Endothelial cell of umbilical vein (primary cell): ENCODE results near the gene CDKL2. TPM values are rescaled to one million over a fixed set of nuclear protein-coding genes. Genes with fewer than 3 reads are reported as not detected.

Source experiments
- BruUV-seq: library from RNA; stranded (reverse); fragments of 400-500 nt; replicated peaks from 2 replicates; lab custom pipeline; 2021; lab: Mats Ljungman, UMichigan
- CTCF ChIA-PET: fragments of 300-600, 350-600 bp; sonication (Branson Sonifier 250); formaldehyde crosslinking; loops from one replicate; lab custom pipeline; 2021; ENCODE audit warnings: antibody characterized with exemption, inconsistent platforms; lab: Charles Lee
- POLR2A ChIA-PET: fragments of 300-600, 350-600 bp; sonication (Branson Sonifier 250); formaldehyde crosslinking; loops from one replicate; lab custom pipeline; 2021; ENCODE audit warnings: antibody characterized with exemption, inconsistent platforms; lab: Charles Lee
- DNase-seq: peaks from one replicate; pipeline ENCODE4 v3.0.0-alpha.2; 2011; ENCODE audit warnings: low read depth, low spot score
- FAIRE-seq: peaks from 2 replicates; lab custom pipeline; 2011; peaks lifted over from hg19 to GRCh38; lab: Jason Lieb, UNC
- H2AFZ ChIP-seq: 2 replicates; pipeline ENCODE4 v1.6.0; 2012; ENCODE audit warnings: low read depth, low read length, control low read depth, inconsistent platforms
- H3K27ac ChIP-seq: 2 replicates; pipeline ENCODE4 v1.5.1; 2011; ENCODE audit warnings: low read depth, mild to moderate bottlenecking, control low read depth, low read length, moderate library complexity; ENCODE audit not compliant: insufficient read depth
- H3K27me3 ChIP-seq, 2 experiments: 2 replicates each; pipeline versions ENCODE4 v1.6.0 to v1.6.1; 2011; ENCODE audit warnings: low read length in 2 of 2, mixed read lengths in 1 of 2; ENCODE audit not compliant: control insufficient read depth in 2 of 2, insufficient read depth in 2 of 2
- H3K36me3 ChIP-seq, 2 experiments: 2 replicates in 1 of 2; 3 replicates in 1 of 2; pipeline ENCODE4 v1.5.1; 2011; ENCODE audit warnings: low read length in 2 of 2, mild to moderate bottlenecking in 1 of 2, moderate library complexity in 1 of 2; ENCODE audit not compliant: control insufficient read depth in 2 of 2, insufficient read depth in 2 of 2; ENCODE audit errors: extremely low read depth in 1 of 2
- H3K4me1 ChIP-seq: 3 replicates; pipeline ENCODE4 v1.5.1; 2011; ENCODE audit warnings: mild to moderate bottlenecking, low read length; ENCODE audit not compliant: control insufficient read depth, insufficient read depth; ENCODE audit errors: extremely low read depth
- H3K4me2 ChIP-seq: 2 replicates; pipeline ENCODE4 v1.6.1; 2011; ENCODE audit warnings: low read length, control low read depth, mixed read lengths; ENCODE audit not compliant: insufficient read depth
- H3K4me3 ChIP-seq, 3 experiments: fragments of 200-600 bp in 1 of 3; sonication (generic), shearing (Covaris generic) in 1 of 3; replicated peaks in 1 of 3; 2 replicates each; pipeline ENCODE4 v1.5.1; 2011 to 2016; ENCODE audit warnings: control low read depth in 3 of 3, low read length in 3 of 3, mild to moderate bottlenecking in 2 of 3, inconsistent platforms in 1 of 3, low read depth in 1 of 3, moderate library complexity in 1 of 3; ENCODE audit not compliant: insufficient read depth in 1 of 3
- H3K79me2 ChIP-seq: 2 replicates; pipeline ENCODE4 v1.6.0; 2012; ENCODE audit warnings: low read length, inconsistent platforms; ENCODE audit not compliant: control insufficient read depth, insufficient read depth
- H3K9ac ChIP-seq: replicated peaks from 2 replicates; pipeline ENCODE3; 2011; ENCODE audit warnings: low read length, control low read depth; ENCODE audit not compliant: insufficient read depth; ENCODE audit errors: extremely low read depth
- H3K9me1 ChIP-seq: replicated peaks from 3 replicates; pipeline ENCODE4 v1.6.0; 2011; ENCODE audit warnings: mild to moderate bottlenecking, low read length; ENCODE audit not compliant: control insufficient read depth, insufficient read depth; ENCODE audit errors: extremely low read depth
- H3K9me3 ChIP-seq: replicated peaks from 2 replicates; pipeline ENCODE4 v1.5.1; 2012; ENCODE audit warnings: low read length, inconsistent platforms; ENCODE audit not compliant: control insufficient read depth, insufficient read depth
- H4K20me1 ChIP-seq: replicated peaks from 2 replicates; pipeline ENCODE3; 2011; ENCODE audit warnings: mild to moderate bottlenecking, low read length; ENCODE audit not compliant: control insufficient read depth, insufficient read depth; ENCODE audit errors: extremely low read depth
- EZH2 ChIP-seq: IDR thresholded peaks from 2 replicates; pipeline ENCODE4 v1.6.1; 2012; ENCODE audit warnings: borderline replicate concordance, low read depth, mild to moderate bottlenecking, moderate library complexity, low read length, inconsistent platforms; ENCODE audit not compliant: severe bottlenecking
- FOS ChIP-seq: IDR thresholded peaks from 2 replicates; pipeline ENCODE4 v1.6.1; 2011; ENCODE audit warnings: mild to moderate bottlenecking, low read length, moderate library complexity, borderline replicate concordance; ENCODE audit not compliant: insufficient read depth
- GATA2 ChIP-seq: IDR thresholded peaks from 2 replicates; pipeline ENCODE4 v1.7.0; 2011; ENCODE audit warnings: low read depth, mild to moderate bottlenecking, moderate library complexity, mixed read lengths, low read length; ENCODE audit not compliant: insufficient read length, insufficient read depth
- JUN ChIP-seq: IDR thresholded peaks from 2 replicates; pipeline ENCODE4 v1.6.1; 2011; ENCODE audit warnings: borderline replicate concordance, low read depth; ENCODE audit not compliant: insufficient read length, insufficient read depth
- MYC ChIP-seq: IDR thresholded peaks from one replicate; pipeline ENCODE4 v1.6.1; 2011; ENCODE audit warnings: mild to moderate bottlenecking, low read depth, low read length
- POLR2A ChIP-seq: IDR thresholded peaks from 2 replicates; pipeline ENCODE4 v1.6.1; 2012; ENCODE audit warnings: low read depth, mild to moderate bottlenecking, control low read depth, low read length
- POLR2AphosphoS5 ChIP-seq: IDR thresholded peaks from 2 replicates; pipeline ENCODE4 v1.6.1; 2012; ENCODE audit warnings: low read depth, mild to moderate bottlenecking, control low read depth, low read length, moderate library complexity; ENCODE audit not compliant: insufficient read depth
- dilution Hi-C: fragments of 300-500 bp; cut with MboI; formaldehyde crosslinking; loops from one replicate; pipeline ENCODE4 v1.15.0; 2019; ENCODE audit warnings: low sequenced_read_pairs; ENCODE audit not compliant: extremely low pct_ligation_motif_present
- intact Hi-C: fragments of 100-400 bp; cut with micrococcal nuclease; formaldehyde crosslinking; loops from one replicate; pipeline ENCODE4 v1.10.0; 2022
- polyA plus RNA-seq, 4 experiments: library from polyadenylated mRNA; depleted of rRNA in 3 of 4; stranded (reverse) in 3 of 4; unstranded in 1 of 4; fragments of >200 nt; gene quantifications; 2 replicates each; pipeline versions ENCODE4 v1.2.1 to v1.2.3, GENCODE V29; 2011 to 2012; ENCODE audit warnings: missing spikeins in 1 of 4
- total RNA-seq: library from RNA; stranded (reverse); gene quantifications from 2 replicates; pipeline ENCODE4 v1.2.3, GENCODE V29; 2021
- TF ChIP-seq, protein P1 (sequence below), 2 donors: IDR thresholded peaks; 1 replicate in 1 of 2; 2 replicates in 1 of 2; pipeline ENCODE4 v1.5.1; 2011; ENCODE audit warnings: low read length in 2 of 2, mild to moderate bottlenecking in 2 of 2, moderate library complexity in 2 of 2, control low read depth in 1 of 2, inconsistent platforms in 1 of 2, low read depth in 1 of 2; ENCODE audit not compliant: insufficient read depth in 1 of 2; ENCODE audit errors: extremely low read depth in 1 of 2
- TF ChIP-seq, protein P2 (sequence below): IDR thresholded peaks from 2 replicates; pipeline ENCODE4 v1.6.1; 2011; ENCODE audit not compliant: insufficient read depth, insufficient read length

The CDKL2 gene
- total and polyA plus RNA-seq, 2 donors (not counting 3 experiments of a cell fraction or from before 2014, with no cell fraction given), result 0.23 to 0.55 TPM

DNA sequence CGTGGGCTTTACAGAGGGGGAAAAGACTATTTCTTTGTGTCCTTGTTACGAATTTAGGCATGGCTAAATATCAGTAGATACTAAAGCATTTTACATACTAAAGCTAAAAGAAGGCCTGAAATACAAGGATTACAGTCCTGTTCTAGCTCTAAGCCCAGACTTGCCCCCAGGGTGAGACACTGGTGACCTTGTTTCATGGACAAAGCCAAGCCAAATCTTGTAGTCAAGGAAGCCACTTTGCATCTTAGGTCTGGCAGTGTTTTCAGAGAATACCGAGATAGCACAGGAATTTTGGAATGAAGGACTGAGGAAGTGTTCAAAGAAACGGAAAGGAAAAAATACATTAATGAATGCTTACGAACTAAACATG, 43.6 kb upstream of the CDKL2 start:
- FAIRE-seq, result no peak
- no peak for DNase-seq
- dilution Hi-C loops, result no loop called here
- Histone ChIP-seq H3K4me2 (peak overlapping the region; percentile 82), H3K4me1 (peaks cover 25% of the 10 kb centered on the region), H3K27me3 (no peaks in the 10 kb centered on the region), H3K9ac (peak overlapping the region; percentile 83), H3K27ac (peak overlapping the region; percentile 83), H2AFZ (peak overlapping the region; percentile 91), H3K9me3 (no peaks in the 10 kb centered on the region), H3K4me3 (peak overlapping the region in 2 of 3 experiments; percentile 30 to 75), H3K9me1 (no peaks in the 10 kb centered on the region), H3K79me2 (peaks cover 41% of the 10 kb centered on the region), H4K20me1 (peaks cover 6% of the 10 kb centered on the region), H3K36me3 (no peaks in the 10 kb centered on the region)
- intact Hi-C loops, result loop anchor here (1.0 to 5.0 kb wide), 5 partner anchors 29 to 173 kb away; partner anchors contain the start of genes RCHY1, THAP6 and USO1
- TSS peak; percentile 92 for BruUV-seq
- POLR2A ChIA-PET, result interaction anchor here (0.6 to 2.0 kb wide), 6 partner anchors 9 to 78 kb away, joined by 3 to 10 read pairs (median 5); partner anchors contain the start of gene USO1
- CTCF ChIA-PET, result interaction anchor here (0.6 to 7.1 kb wide), 5 partner anchors 9 to 50 kb away, joined by 3 to 65 read pairs (median 6); partner anchors contain the start of gene USO1
- TF ChIP-seq POLR2AphosphoS5 (no peak), MYC (no peak), FOS (no peak), EZH2 (no peak), POLR2A (no peak), GATA2 (no peak), JUN (no peak)
- TF ChIP-seq, protein P1, sequence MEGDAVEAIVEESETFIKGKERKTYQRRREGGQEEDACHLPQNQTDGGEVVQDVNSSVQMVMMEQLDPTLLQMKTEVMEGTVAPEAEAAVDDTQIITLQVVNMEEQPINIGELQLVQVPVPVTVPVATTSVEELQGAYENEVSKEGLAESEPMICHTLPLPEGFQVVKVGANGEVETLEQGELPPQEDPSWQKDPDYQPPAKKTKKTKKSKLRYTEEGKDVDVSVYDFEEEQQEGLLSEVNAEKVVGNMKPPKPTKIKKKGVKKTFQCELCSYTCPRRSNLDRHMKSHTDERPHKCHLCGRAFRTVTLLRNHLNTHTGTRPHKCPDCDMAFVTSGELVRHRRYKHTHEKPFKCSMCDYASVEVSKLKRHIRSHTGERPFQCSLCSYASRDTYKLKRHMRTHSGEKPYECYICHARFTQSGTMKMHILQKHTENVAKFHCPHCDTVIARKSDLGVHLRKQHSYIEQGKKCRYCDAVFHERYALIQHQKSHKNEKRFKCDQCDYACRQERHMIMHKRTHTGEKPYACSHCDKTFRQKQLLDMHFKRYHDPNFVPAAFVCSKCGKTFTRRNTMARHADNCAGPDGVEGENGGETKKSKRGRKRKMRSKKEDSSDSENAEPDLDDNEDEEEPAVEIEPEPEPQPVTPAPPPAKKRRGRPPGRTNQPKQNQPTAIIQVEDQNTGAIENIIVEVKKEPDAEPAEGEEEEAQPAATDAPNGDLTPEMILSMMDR (IDR thresholded peaks at IDR 0.05; ENCODE audit: extremely low read depth in 1 of 2, insufficient read depth in 1 of 2, low read depth in 1 of 2, low read length in 2 of 2), result no peak
- TF ChIP-seq, protein P2, sequence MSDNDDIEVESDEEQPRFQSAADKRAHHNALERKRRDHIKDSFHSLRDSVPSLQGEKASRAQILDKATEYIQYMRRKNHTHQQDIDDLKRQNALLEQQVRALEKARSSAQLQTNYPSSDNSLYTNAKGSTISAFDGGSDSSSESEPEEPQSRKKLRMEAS, result no peak
